Uterus (tissue), 2 donors: Measurements from ENCODE around the gene COL26A1.

Experiments used
- POLR2A ChIP-seq, 2 donors: fragments of 450-650 bp; IDR thresholded peaks; one replicate each; pipeline ENCODE4 v1.6.1; 2016; ENCODE audit warnings: antibody characterized with exemption in 2 of 2, mild to moderate bottlenecking in 1 of 2, moderate library complexity in 1 of 2
- TF ChIP-seq, protein P1 (sequence below), 4 experiments: fragments of 200-600 bp in 2 of 4; fragments of 450-650 bp in 2 of 4; sonication (generic) in 2 of 4; IDR thresholded peaks; one replicate each; pipeline ENCODE4 v1.5.1; 2016 to 2019; ENCODE audit warnings: antibody characterized with exemption in 4 of 4, mild to moderate bottlenecking in 2 of 4, moderate library complexity in 1 of 4

DNA sequence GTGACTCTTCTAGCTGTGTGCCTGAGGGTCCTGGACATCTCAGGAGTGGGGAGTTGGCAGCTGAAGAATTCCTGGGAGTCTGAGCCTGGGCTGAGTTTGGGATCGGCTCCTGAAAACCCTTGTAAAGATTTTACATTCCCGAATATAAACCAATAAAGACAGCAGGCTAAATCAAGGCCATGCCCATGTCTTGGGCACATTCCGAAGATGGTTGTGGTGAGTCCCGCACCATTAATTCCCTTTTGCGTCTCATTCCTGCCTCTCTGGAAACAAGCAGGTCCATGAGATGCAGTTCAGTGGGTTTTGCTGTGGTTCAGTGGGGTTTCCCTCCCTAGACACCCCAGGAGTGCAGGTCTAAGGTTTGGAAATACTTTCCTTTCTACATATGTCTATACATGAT lies 90.9 kb downstream of the COL26A1 start:
- TF ChIP-seq, protein P1, sequence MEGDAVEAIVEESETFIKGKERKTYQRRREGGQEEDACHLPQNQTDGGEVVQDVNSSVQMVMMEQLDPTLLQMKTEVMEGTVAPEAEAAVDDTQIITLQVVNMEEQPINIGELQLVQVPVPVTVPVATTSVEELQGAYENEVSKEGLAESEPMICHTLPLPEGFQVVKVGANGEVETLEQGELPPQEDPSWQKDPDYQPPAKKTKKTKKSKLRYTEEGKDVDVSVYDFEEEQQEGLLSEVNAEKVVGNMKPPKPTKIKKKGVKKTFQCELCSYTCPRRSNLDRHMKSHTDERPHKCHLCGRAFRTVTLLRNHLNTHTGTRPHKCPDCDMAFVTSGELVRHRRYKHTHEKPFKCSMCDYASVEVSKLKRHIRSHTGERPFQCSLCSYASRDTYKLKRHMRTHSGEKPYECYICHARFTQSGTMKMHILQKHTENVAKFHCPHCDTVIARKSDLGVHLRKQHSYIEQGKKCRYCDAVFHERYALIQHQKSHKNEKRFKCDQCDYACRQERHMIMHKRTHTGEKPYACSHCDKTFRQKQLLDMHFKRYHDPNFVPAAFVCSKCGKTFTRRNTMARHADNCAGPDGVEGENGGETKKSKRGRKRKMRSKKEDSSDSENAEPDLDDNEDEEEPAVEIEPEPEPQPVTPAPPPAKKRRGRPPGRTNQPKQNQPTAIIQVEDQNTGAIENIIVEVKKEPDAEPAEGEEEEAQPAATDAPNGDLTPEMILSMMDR (IDR thresholded peaks at IDR 0.05), result no peak
- no peak for TF ChIP-seq POLR2A (IDR thresholded peaks at IDR 0.05)
